NCI-H82 (cell line): ENCODE results near the gene DCLK1.
A peak's percentile ranks its signal among the peaks of the same experiment; 100 is the strongest.

ENCODE experiments used
- DNase-seq: peaks from one replicate; lab custom pipeline; 2025; lab: John Stamatoyannopoulos, UW

The DCLK1 gene

GRCh38 chr13:35894636-35895035 is 236.5 kb downstream of the DCLK1 start:
- DNase-seq = no peak

GRCh38 chr13:35892837-35893814 is 238.1 kb downstream of the DCLK1 start:
- DNase-seq = no peak

- no peak for DNase-seq
Measured at GRCh38 chr13:35891507-35892441, 239.4 kb downstream of the DCLK1 start.

- DNase-seq = no peak
Measured at GRCh38 chr13:35889560-35889959, 241.6 kb downstream of the DCLK1 start.

- no peak for DNase-seq
Measured at GRCh38 chr13:35888981-35889380, 242.2 kb downstream of the DCLK1 start.

GRCh38 chr13:35888457-35888883 is 242.7 kb downstream of the DCLK1 start:
- peak; percentile 38 for DNase-seq

GRCh38 chr13:35887115-35887666 is 244.0 kb downstream of the DCLK1 start:
- peak; percentile 73 for DNase-seq

- DNase-seq = no peak
Measured at GRCh38 chr13:35886332-35887114, 244.7 kb downstream of the DCLK1 start.

GRCh38 chr13:35884211-35884760 is 246.9 kb downstream of the DCLK1 start:
- no peak for DNase-seq

- no peak for DNase-seq
Measured at GRCh38 chr13:35882722-35883497, 248.3 kb downstream of the DCLK1 start.

GRCh38 chr13:35881360-35881759 is 249.8 kb downstream of the DCLK1 start:
- DNase-seq = no peak

- DNase-seq = peak; percentile 35
Measured at GRCh38 chr13:35879111-35879510, 252.1 kb downstream of the DCLK1 start.

- no peak for DNase-seq
Measured at GRCh38 chr13:35876601-35877000, 254.6 kb downstream of the DCLK1 start.

- DNase-seq = no peak
Measured at GRCh38 chr13:35874704-35875103, 256.5 kb downstream of the DCLK1 start.

GRCh38 chr13:35872369-35872768 is 258.8 kb downstream of the DCLK1 start:
- no peak for DNase-seq

GRCh38 chr13:35871561-35871960 is 259.6 kb downstream of the DCLK1 start:
- no peak for DNase-seq

GRCh38 chr13:35866801-35867200 is 264.4 kb downstream of the DCLK1 start:
- DNase-seq = no peak

- DNase-seq = no peak
Measured at GRCh38 chr13:35865341-35866240, 265.6 kb downstream of the DCLK1 start.

- DNase-seq = no peak
Measured at GRCh38 chr13:35860661-35861060, 270.5 kb downstream of the DCLK1 start.
